Measurements from ENCODE around the gene BTBD7.

The BTBD7 gene

GRCh38 chr14:93330609-93331000, 2.2 kb downstream of the BTBD7 start:
- TF ChIP-seq, protein P1, sequence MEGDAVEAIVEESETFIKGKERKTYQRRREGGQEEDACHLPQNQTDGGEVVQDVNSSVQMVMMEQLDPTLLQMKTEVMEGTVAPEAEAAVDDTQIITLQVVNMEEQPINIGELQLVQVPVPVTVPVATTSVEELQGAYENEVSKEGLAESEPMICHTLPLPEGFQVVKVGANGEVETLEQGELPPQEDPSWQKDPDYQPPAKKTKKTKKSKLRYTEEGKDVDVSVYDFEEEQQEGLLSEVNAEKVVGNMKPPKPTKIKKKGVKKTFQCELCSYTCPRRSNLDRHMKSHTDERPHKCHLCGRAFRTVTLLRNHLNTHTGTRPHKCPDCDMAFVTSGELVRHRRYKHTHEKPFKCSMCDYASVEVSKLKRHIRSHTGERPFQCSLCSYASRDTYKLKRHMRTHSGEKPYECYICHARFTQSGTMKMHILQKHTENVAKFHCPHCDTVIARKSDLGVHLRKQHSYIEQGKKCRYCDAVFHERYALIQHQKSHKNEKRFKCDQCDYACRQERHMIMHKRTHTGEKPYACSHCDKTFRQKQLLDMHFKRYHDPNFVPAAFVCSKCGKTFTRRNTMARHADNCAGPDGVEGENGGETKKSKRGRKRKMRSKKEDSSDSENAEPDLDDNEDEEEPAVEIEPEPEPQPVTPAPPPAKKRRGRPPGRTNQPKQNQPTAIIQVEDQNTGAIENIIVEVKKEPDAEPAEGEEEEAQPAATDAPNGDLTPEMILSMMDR (conservative IDR thresholded peaks at IDR 0.05; ENCODE audit: low read length), result no peak
- no peak overlapping the region for H3K4me3 ChIP-seq (ENCODE audit: low read length)
- no peak for DNase-seq (ENCODE audit: low read depth)

DNA sequence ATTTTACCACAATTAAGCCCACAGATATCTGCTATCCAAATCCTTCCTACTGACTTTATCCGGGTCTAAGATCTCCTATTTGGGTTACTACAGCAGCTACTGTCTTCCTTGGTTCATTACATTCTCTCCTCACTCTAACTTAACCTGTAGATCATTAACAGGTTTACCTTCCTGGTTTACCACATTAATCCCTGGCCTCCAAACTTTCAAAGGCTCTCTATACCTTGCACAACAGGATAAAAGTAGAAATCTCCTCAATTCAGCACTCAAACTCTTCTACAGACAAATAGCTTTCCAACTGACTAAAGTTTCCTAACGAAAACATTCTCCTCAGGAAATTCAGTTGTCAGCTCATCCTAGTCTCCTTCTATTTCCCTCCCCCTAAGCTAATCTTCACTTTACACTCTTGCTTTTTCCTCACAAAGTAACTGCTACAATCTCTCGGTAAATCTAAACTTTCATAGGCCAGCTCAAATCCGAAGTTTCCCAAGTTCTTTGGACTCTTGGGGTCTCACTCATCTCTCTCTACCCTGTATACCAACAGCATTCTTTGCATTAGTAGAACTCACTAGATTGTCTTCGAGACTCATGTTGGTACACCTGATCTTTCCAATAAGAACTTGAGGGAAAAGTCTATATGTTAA, 2.7 kb downstream of the BTBD7 start:
- no peak overlapping the region for H3K4me3 ChIP-seq (ENCODE audit: low read length)
- TF ChIP-seq, protein P1 (conservative IDR thresholded peaks at IDR 0.05; ENCODE audit: low read length), result no peak
- no peak for DNase-seq (ENCODE audit: low read depth)

GRCh38 chr14:93328546-93328945, 4.3 kb downstream of the BTBD7 start:
- no peak overlapping the region for H3K4me3 ChIP-seq (ENCODE audit: low read length)
- DNase-seq (ENCODE audit: low read depth), result no peak
- TF ChIP-seq, protein P1 (conservative IDR thresholded peaks at IDR 0.05; ENCODE audit: low read length), result no peak

- no peak for DNase-seq (ENCODE audit: low read depth)
- TF ChIP-seq, protein P1 (conservative IDR thresholded peaks at IDR 0.05; ENCODE audit: low read length), result no peak
- no peak overlapping the region for H3K4me3 ChIP-seq (ENCODE audit: low read length)
These were observed 6.6 kb downstream of the BTBD7 start for GRCh38 chr14:93326196-93326595.

DNA sequence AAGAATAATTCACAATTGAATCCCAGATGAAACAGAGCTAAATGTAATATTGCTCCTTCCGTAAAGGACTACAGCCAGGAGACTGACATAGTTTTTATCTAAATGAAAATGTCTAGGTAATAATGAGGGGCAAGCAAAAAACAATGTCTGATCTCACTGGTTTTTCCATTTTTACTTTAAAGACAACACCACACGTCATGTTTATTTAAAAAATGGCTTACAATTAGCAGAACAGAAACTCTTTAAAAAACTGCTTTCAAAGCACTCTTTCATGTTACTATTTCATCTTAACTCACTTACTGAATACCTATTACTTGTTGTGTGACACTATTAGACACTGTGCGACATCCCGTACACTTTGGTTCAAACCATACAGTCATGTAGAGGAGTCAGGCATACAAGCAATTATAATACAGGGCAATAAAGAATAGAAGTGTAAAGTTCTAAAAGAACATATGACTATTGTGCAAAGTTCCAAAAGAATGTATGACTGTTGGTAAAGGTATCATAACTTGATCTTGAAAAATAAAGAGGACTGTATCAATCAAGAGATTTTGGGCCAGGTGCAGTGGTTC, 9.1 kb downstream of the BTBD7 start:
- TF ChIP-seq, protein P1 (conservative IDR thresholded peaks at IDR 0.05; ENCODE audit: low read length), result no peak
- no peak overlapping the region for H3K4me3 ChIP-seq (ENCODE audit: low read length)
- no peak for DNase-seq (ENCODE audit: low read depth)

DNA sequence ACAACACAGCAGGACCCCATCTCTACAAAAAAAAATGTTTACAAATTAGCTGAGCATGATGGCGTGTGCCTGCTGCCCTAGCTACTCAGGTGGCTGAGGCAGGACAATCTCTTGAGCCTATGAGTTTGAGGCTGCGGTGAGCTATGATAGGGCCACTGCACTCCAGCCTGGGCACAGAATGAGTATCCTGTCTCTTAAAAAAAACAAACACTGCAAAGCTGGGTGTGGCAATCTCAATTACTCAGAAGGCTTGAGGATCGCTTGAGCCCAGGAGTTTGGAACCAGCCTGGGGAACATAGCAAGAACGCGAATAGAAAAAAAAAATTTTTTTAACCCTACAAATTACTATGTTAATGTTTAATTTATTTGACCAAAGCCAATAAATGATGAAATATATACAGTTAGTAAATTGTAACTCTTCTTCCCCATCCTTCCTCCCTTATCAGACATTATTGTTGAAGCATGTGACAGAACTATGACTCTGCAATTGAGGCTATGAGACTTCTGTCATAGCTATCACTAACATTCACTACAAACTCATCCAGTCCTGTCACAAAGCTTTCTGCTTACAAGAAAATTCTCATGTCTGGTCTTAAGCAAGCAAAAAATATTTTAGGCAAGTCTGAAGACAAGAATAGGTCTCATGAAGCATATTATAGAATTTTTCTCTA, 9.8 kb downstream of the BTBD7 start:
- TF ChIP-seq, protein P1 (conservative IDR thresholded peaks at IDR 0.05; ENCODE audit: low read length), result no peak
- no peak for DNase-seq (ENCODE audit: low read depth)
- no peak overlapping the region for H3K4me3 ChIP-seq (ENCODE audit: low read length)

GRCh38 chr14:93320489-93320888, 12.3 kb downstream of the BTBD7 start:
- DNase-seq (ENCODE audit: low read depth), result peak; percentile 9
- TF ChIP-seq, protein P1 (conservative IDR thresholded peaks at IDR 0.05; ENCODE audit: low read length), result no peak
- no peak overlapping the region for H3K4me3 ChIP-seq (ENCODE audit: low read length)
